AG20443 (cell line): Measurements from ENCODE around the gene PARD3.

Source experiments
- DNase-seq: peaks from one replicate; pipeline ENCODE4 v3.0.0; 2012; ENCODE audit warnings: low spot score, mixed read lengths

PARD3 gene

DNA sequence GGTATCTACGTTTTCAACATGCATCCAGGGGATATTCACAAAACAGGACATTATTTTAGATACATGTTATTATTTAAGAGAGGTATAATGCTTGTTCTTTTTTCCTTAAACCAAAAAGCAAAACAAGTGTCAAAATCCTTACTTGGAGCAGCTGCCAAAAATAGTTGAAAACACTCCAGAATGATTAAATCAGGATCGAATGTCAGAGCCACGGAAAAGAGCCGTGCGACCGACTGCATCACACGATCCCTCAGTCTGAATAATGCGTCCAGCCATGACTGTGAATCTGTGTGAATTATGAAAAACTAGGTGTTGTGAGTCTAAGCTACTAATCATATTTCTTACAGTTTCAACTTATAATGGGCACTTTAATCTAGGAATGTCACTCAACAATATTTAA lies 126.0 kb downstream of the PARD3 start:
- peak; percentile 70 for DNase-seq

- DNase-seq, result no peak
These were observed 127.5 kb downstream of the PARD3 start for GRCh38 chr10:34687434-34688210.

GRCh38 chr10:34682580-34682979 lies 132.5 kb downstream of the PARD3 start:
- no peak for DNase-seq

DNA sequence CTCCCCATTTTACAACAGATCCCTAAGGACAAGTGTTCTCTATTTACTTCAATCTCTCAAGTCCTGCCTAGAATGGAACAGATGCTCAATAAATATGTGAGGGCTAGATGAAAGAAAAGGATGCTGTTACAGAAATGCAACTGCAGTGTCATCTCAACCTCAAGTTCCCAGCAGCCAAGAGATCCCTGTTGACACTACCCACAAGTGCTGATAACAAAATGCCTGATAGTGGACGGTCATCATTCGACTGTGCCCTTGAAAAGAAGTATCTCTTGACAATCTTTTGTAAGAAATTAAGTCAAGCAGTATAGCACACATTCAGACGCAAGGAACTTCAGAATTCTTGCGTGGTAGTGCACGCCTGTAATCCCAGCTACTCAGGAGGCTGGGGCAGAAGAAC lies 133.2 kb downstream of the PARD3 start:
- no peak for DNase-seq

- no peak for DNase-seq
These were observed 135.9 kb downstream of the PARD3 start for GRCh38 chr10:34679177-34679576.

DNA sequence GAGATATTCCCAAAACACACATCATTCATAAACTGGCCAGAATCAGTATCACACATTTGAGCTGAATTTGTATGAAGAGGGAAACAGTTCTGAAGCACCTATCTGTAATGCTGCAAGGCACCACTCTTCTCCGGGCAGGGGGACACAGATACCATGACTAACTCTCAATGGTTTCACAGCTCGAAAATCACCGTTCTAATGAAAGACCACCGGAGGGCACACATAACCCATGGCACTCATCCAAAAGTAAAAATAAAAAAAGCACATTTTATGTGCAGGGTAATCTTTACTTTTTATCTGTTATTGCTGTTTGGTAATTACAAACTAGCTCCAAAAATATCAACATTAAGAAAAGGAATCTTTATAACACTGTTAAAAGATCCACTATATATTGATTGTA lies 137.5 kb downstream of the PARD3 start:
- DNase-seq, result no peak

GRCh38 chr10:34677132-34677531 lies 138.0 kb downstream of the PARD3 start:
- DNase-seq, result no peak

GRCh38 chr10:34674176-34674575 lies 140.9 kb downstream of the PARD3 start:
- DNase-seq, result no peak

GRCh38 chr10:34670081-34670480 lies 145.0 kb downstream of the PARD3 start:
- no peak for DNase-seq

DNA sequence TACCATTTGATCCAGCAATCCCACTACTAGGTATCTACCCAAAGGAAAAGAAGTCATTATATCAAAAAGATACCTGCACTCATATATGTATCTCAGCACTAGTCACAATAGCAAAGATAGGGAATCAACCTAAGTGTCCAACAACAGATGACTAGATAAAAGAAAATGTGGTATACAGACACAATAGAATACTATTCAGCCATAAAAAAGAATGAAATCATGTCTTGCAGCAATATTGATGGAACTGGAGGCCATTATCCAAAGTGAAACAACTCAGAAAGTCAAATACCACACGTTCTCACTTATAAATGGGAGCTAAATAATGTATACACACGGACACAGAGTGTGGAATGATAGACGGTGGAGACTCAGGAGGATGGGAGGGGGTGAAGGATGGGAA lies 146.0 kb downstream of the PARD3 start:
- no peak for DNase-seq

GRCh38 chr10:34667177-34667576 lies 147.9 kb downstream of the PARD3 start:
- no peak for DNase-seq

- peak; percentile 87 for DNase-seq
These were observed 148.9 kb downstream of the PARD3 start for GRCh38 chr10:34666008-34666704.

GRCh38 chr10:34664706-34665105 lies 150.4 kb downstream of the PARD3 start:
- no peak for DNase-seq

DNA sequence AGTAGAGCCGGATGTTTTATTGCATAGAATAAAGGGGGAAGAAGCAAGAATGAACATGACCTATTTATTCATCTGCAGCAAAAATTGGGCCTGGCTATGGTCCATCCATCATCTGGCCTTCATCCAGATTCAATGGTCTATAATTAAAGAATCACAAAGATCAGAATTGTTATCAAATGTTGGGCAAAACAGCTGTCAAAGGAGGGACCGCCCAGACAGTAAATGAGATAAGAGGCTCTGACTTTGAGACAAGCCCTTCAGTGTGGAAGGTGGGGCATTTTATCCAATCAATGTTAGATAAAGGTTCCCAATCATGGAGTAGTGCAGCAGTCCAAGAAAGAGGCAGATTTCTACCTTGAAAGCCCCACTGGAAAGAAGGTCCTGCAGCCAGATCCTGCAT lies 153.5 kb downstream of the PARD3 start:
- DNase-seq, result no peak

DNA sequence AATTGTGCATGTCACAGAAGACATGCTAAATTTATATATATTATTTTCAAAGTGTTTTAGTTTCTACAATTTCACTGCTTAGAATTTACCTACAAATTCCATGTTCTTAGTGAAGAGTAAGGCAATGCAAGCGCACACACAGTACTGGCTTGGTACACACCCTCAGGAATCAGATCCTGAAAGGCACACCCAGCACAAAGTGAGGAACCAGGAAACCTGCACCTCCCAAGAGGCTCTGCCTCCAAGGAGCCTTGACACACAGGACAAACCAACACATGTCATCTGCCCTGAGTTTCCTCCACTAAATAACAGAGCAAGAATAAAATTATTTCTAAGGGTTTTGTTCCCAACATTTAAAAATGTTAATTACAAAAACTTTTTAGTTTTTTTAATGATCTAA lies 156.2 kb downstream of the PARD3 start:
- DNase-seq, result no peak

DNA sequence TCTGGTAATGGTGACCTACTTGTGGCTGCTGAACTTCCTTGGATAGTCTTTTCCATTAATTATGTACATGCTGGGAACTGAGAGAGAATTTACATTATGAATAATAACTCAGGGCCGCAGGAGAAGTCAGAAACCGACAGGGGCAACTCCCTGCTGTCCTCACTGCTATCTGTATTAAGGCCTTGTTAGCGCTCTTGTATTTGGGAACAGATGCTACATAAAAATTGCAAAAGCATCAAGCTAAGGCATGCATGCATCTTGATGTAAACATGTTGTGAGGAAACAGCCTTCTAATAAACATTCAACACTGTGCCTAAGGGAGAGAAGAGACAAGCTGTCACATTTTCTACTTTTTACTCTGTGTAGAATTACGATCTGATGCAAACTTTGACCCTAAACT lies 158.4 kb downstream of the PARD3 start:
- no peak for DNase-seq

DNA sequence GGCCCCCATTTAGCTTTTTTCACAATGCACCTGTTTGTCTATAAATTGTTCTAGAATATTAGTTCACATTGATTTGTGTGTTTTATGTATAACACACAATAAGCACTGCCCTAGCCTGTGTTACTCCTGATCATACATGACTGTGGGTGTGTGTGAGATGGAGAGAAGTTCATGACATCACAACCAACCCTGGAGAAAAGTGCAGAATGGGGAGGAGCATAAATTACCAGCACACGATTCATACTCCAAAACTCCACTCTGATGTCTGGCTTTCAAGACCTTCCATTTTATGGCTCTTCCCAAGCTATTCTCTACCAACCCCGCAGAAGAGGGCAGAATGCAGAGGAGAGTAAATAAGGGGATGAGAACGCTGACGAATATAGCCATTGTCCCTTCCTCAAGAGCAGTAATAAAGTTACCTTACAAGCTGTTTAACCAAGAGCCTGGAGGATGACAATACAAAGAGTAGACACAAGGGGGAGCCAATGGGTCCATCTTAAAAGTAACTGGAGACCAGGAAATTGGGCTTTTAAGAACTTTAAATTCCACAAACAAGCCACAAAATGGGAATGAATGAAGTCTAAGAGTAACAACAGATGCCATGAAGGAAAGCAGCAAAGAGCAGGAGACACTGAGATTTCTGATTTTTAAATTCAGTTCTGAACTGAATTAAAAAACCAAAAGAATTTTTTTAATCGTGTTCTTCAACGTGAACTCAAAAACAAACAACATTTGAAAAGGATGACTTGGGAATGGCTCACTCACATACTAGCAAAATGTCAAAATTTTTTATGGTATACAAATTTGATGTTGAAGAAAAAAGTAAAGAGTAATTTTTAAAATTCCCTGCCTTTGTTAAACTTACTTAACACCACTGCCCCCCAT lies 159.6 kb downstream of the PARD3 start:
- peak; percentile 53 for DNase-seq

DNA sequence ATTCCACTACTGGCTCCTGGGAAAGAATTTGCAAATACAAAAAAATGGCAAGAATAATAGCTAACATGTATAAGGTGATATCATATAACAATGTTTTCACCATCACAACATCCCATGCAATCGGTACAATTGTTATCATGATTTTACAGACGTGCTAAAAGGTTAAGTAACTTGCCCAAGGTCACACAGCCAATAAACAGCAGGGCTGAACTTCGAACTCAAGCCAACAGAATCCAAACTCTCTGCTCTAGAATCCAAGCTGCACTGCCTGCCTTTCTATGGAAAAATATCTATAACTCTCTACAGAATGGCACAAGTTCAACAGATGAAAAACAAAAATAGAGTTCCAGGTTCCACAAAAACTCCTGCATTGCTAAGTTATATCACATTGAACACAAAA lies 160.9 kb downstream of the PARD3 start:
- DNase-seq, result no peak

- no peak for DNase-seq
These were observed 161.6 kb downstream of the PARD3 start for GRCh38 chr10:34653530-34653929.

GRCh38 chr10:34651416-34652195 lies 163.5 kb downstream of the PARD3 start:
- DNase-seq, result peak; percentile 16

DNA sequence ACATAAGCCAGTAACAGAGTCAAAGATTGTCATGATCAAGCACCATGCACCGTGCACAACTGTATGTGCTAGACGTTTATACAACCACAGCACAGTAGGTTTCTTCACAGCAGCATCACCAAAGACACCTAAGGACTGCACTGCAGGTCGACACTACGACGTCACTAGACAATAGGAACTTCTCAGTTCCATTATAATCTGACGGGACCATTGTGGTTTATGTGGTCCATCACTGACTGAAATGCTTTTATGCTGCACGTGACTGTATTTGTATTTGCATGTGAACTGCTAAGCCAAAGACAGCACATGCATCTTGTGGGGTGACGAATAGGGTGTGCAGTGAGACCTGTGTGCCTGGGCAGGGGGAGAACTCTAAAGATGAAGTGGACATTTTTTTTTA lies 164.9 kb downstream of the PARD3 start:
- no peak for DNase-seq

GRCh38 chr10:34649385-34649784 lies 165.7 kb downstream of the PARD3 start:
- DNase-seq, result no peak
